ENCODE measurements around the gene CTSH. TPM values are rescaled to one million over a fixed set of nuclear protein-coding genes. Genes with fewer than 3 reads are reported as not detected.

The CTSH gene, protein sequence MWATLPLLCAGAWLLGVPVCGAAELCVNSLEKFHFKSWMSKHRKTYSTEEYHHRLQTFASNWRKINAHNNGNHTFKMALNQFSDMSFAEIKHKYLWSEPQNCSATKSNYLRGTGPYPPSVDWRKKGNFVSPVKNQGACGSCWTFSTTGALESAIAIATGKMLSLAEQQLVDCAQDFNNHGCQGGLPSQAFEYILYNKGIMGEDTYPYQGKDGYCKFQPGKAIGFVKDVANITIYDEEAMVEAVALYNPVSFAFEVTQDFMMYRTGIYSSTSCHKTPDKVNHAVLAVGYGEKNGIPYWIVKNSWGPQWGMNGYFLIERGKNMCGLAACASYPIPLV
- total RNA-seq = 52.6 TPM
- long read RNA-seq, transcript CTSH-201 (12 exons, 2,190 nt) = major isoform, 39 of 48 reads
- long read RNA-seq, partial matches to known transcripts = 2 of 48 reads
- long read RNA-seq, other reads (novel, unspliced or antisense) = 7 of 48 reads

DNA sequence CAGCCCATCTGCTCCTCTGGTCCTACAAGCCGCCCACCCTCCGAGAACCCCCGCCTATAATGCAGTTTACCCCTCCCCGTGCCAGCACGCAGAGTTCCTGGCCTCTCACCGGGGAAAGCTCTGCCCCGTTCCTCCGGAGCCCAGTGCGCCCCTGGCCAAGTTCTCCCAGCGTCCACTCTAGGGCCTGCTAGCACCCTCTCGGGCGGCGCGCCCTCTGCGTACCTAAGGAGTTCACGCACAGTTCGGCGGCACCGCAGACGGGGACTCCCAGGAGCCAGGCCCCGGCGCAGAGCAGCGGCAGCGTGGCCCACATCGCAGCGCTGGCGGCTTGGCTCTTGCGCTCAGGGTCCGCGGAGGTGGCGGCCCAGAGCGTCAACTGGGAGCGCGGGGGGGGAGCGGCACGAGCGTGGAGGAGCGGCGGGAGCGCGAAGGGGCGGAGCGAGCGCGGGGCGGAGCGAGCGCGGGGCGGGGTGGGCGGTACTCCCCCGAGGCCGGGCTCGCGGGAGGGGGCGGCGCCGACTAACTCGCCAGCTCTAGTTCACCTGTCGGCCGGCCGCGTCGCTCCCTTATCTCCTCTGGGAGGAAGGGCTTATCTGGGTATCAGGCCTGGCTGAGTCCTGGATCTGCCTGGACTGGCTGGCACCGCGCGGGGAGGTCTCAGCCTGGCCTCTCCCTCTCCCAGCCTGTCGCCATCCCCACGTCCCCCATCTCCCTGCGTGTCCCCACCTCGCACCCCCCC, at the start of gene CTSH:
TSS of gene CTSH (minus strand) at position 378 of the 739 bp plus-strand sequence. CDS start at position 313, 65 bp downstream.
- no peaks in the 10 kb centered on the region for H3K27me3 ChIP-seq (ENCODE audit: low read depth)
- H3K36me3 ChIP-seq = no peaks in the 10 kb centered on the region
- peak within 1 kb of the TSS; percentile 85 for H3K27ac ChIP-seq (replicated peaks)
- peaks cover 33% of the 10 kb centered on the region for H3K4me1 ChIP-seq
- intact Hi-C loops (cut with micrococcal nuclease) = no loop called here
- H3K4me3 ChIP-seq = peak within 1 kb of the TSS; percentile 87
- TF ChIP-seq, protein P1, sequence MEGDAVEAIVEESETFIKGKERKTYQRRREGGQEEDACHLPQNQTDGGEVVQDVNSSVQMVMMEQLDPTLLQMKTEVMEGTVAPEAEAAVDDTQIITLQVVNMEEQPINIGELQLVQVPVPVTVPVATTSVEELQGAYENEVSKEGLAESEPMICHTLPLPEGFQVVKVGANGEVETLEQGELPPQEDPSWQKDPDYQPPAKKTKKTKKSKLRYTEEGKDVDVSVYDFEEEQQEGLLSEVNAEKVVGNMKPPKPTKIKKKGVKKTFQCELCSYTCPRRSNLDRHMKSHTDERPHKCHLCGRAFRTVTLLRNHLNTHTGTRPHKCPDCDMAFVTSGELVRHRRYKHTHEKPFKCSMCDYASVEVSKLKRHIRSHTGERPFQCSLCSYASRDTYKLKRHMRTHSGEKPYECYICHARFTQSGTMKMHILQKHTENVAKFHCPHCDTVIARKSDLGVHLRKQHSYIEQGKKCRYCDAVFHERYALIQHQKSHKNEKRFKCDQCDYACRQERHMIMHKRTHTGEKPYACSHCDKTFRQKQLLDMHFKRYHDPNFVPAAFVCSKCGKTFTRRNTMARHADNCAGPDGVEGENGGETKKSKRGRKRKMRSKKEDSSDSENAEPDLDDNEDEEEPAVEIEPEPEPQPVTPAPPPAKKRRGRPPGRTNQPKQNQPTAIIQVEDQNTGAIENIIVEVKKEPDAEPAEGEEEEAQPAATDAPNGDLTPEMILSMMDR (IDR thresholded peaks at IDR 0.05; ENCODE audit: borderline replicate concordance) = no peak
- DNase-seq = peak; percentile 83
- no peaks in the 10 kb centered on the region for H3K9me3 ChIP-seq (replicated peaks)

DNA sequence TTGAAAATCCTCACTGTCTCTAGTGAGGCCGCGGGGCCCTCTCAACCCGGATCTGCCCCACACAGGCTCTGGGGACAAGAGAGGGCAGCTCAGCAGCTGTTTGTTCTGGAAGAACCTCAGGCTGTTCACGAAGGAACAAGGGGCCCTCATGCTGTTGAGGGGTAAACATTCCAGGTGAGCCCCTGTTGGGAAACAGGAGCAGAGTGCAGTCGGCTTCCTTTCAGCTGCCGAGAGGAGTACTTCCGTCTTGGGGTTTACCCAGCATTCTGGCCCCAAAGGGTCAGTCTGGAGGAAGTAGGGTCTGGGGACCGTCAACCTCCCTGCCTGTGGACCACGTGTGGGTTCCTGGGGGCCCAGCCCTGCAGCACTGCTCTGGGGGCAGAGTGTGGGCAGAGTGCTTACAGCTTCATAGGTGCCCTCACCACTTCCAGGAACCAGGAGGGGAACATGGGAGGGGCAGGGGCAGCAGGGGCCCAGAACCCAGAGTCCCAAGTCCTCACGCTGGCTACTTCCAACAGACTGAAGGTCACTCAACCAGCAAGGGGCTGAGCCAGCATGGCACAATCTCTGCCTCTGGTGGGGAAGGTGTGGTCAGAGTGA, 49.2 kb upstream of the CTSH start:
- no peak for DNase-seq
- TF ChIP-seq, protein P1 (IDR thresholded peaks at IDR 0.05; ENCODE audit: borderline replicate concordance) = no peak
- Histone ChIP-seq H3K4me1 (peaks cover 3% of the 10 kb centered on the region), H3K9me3 (replicated peaks) (no peaks in the 10 kb centered on the region), H3K4me3 (no peak overlapping the region), H3K36me3 (no peaks in the 10 kb centered on the region), H3K27ac (replicated peaks) (no peak overlapping the region), H3K27me3 (ENCODE audit: low read depth) (peaks cover 15% of the 10 kb centered on the region)
- intact Hi-C loops (cut with micrococcal nuclease) = no loop called here

DNA sequence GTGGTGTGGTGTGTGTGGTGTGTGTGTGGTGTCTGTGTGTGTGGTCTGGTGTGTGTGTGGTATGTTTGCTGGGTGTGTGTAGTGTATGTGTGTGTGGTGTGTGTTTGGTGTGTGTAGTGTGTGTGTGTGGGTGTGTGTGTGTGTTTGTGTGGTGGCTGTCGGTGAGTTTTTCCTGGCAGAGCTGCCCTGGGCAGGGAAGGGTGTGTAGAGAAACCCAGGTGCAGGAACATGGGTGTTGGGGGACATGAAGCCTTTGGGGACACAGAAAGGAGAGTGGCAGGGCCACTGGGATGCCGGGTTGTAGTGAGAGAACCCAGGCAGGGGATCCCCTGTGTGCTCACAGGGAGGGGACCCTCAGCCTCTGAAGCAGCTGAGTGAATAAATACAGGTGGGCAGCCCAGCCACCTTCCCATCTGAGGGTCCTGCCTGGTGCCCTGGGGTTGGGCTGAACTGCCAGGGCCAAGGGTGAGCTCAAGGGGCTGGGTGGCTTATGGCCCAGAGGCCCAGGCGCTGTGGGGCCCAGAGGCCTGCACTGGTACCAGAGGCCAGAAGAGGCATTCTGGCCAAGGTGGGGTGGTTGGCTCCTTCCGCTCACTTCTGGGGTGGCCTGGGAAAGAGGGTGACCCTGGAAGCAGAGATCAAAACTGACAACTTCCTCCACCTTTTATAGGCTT, 48.5 kb upstream of the CTSH start:
- no peaks in the 10 kb centered on the region for H3K9me3 ChIP-seq (replicated peaks)
- H3K27ac ChIP-seq (replicated peaks) = no peak overlapping the region
- no peak overlapping the region for H3K4me3 ChIP-seq
- no peaks in the 10 kb centered on the region for H3K36me3 ChIP-seq
- H3K4me1 ChIP-seq = peaks cover 4% of the 10 kb centered on the region
- DNase-seq = no peak
- TF ChIP-seq, protein P1 (IDR thresholded peaks at IDR 0.05; ENCODE audit: borderline replicate concordance) = no peak
- intact Hi-C loops (cut with micrococcal nuclease) = no loop called here
- peaks cover 15% of the 10 kb centered on the region for H3K27me3 ChIP-seq (ENCODE audit: low read depth)

DNA sequence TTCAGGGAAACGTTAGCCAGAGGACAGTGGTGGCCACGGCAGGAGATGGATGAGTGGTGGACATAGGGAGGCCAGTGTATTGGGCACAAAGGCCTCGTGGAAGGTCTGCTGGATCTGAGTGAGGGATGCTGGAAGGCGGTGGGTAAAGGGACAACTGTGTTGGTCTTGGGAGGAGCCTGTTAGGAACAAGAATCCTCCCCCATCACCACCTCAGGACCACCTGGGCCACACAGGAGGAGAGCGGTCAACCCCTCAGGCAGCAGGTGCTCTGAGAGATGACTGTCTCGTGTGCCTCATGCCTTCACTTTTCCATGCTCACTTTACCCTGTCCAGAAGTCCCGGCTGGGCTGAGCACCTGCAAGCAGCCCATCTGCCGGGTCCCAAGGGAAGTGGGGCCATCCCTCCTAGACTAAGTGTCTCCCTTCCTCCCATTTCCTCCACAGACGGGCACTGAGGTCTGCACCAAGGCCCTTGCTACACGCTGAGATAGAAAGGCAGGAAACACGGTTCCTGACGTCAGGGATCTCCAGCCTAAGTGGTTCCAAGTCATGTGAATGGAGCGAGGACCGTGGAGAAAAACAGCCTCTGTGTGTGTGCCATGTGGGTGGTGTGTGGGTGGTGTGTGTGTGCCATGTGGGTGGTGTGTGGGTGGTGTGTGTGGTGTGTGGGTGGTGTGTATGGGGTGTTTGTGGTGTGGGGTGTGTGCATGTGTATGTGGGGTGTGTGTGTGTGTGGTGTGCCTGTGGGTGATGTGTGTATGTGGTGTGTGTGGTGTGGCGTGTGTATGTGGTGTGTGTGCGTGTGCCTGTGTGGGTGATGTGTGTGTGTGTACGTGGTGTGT, 47.8 kb upstream of the CTSH start:
- Histone ChIP-seq H3K27me3 (ENCODE audit: low read depth) (peaks cover 15% of the 10 kb centered on the region), H3K4me1 (peaks cover 7% of the 10 kb centered on the region), H3K4me3 (no peak overlapping the region), H3K36me3 (no peaks in the 10 kb centered on the region), H3K27ac (replicated peaks) (no peak overlapping the region), H3K9me3 (replicated peaks) (no peaks in the 10 kb centered on the region)
- intact Hi-C loops (cut with micrococcal nuclease) = no loop called here
- TF ChIP-seq, protein P1 (IDR thresholded peaks at IDR 0.05; ENCODE audit: borderline replicate concordance) = no peak
- no peak for DNase-seq
